Measurements from ENCODE around the gene LINC00632.

The LINC00632 gene

DNA sequence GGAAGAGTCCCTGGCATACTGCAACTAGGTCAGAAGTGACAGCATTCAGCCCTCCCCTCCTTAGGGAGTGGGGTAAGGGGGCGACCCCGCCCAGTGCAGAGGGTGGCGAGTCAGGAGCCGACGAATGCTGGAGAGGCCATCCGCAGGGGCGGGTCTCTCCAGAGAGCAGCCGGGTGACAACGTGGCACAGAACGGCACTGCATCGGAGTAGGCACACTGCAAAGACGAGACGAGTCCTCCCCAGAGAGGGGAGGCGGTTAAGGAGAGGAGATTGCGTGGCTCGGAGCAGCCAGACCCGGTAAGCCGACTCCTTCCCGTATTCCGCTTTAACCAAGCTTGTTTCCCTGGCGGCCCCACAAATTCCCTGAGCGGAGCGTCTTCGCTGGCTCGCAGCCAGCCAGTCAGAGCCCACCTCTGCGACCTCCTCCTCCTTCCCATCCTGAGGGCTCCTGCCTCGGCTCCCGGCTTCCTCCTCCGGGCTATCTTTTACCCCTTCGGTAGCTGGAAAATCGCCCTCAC, 54.9 kb downstream of the LINC00632 start:
- in situ Hi-C loops (cut with MboI; ENCODE audit: low sequenced_read_pairs) = no loop called here

DNA sequence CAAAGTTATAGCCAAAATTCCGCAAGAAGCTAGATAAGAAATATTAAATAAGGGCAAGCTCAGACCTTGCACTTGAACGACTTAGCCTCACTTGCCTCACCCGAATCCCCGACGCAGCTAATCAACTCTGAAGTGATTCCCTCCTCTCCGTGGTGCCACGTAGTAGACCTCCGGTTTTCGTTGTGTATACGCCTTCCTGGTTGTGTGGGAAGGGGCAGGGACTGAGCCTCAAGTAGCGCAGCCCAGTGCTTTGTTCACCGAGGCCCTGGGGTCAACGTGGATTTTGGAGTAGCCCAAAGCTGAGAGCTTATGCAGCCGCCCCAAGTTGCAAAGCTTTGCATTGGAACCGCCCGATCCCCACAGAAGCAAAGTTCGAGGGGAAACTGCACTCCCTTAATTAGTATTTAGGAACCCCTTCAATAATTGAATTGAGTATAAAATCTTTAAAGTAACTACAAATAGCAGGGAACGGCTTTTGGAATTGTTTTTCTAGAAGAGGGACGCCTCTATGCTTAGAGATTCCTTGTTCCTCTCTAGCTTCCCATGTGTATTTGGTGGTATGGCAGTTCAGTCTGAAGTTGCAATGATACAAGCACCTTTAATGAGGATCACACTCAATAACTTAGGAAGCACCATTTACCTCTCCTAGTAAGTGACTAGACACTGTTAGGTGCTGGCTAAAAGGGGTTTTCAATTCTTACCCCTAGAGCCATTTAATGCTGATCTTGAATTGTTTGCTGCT, 55.7 kb downstream of the LINC00632 start:
- in situ Hi-C loops (cut with MboI; ENCODE audit: low sequenced_read_pairs) = no loop called here

DNA sequence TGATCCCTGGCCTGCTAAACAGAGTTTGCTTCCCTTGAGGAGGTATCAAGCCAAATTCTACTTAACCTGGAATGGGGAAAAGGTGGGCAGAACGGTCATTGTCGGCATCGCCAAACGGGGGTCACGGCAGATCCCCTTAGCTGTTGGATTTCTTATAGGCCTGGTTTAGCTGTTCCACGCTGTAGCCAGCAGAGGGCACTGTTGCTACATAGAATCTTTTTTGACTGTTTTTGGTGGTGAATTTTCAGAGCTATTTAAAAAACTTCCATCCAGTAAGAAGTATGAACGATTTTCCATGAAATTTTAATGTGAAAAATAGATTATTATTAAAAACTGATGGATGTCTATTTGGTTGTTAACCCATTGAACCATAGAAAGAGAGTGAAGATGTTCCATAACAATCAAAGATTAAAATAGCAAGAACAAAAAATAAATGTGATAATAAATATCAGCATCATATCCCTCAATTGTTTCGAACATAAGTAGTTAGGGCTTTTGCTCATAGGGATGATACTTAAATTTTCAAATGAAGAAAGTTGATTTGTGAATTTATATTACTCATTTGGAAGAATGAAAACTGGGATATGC, 56.6 kb downstream of the LINC00632 start:
- in situ Hi-C loops (cut with MboI; ENCODE audit: low sequenced_read_pairs) = no loop called here

DNA sequence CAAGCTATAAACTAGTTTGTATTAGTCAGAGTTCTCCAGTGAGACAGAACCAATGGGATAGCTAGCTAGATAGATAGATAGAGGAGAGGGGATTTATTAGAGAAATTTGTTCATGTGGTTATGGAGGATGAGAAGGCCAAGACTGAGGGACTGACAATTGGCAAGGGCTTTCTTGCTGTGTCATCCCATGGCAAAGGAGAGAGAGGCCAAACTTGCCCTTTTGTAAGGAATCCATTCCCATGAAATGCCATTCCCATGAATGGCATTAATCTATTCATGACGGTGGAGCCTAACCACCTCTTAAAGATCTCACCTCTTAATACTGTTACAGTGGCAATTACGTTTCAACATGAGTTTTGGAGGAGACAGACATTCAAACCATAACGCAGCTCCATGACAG, 58.1 kb downstream of the LINC00632 start:
- in situ Hi-C loops (cut with MboI; ENCODE audit: low sequenced_read_pairs) = no loop called here

DNA sequence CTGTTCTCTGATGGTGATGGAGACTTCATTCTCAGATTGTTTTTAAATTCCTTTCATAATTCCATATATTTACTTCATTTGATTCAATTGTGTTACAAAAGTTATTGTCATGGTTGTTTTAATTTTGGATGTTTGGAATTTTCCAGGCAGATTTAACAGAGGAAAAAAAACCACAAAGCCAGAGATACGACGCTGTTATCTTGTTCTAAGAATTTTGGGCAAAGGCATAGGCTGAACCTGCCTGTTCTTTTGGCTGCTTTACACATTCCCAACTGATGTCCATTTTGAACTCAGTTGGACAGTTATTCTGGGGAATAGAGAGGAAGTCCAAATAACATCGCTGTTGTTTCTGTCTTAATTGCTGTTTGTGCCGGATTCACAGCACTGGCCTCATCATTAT, 65.7 kb downstream of the LINC00632 start:
- in situ Hi-C loops (cut with MboI; ENCODE audit: low sequenced_read_pairs) = no loop called here

DNA sequence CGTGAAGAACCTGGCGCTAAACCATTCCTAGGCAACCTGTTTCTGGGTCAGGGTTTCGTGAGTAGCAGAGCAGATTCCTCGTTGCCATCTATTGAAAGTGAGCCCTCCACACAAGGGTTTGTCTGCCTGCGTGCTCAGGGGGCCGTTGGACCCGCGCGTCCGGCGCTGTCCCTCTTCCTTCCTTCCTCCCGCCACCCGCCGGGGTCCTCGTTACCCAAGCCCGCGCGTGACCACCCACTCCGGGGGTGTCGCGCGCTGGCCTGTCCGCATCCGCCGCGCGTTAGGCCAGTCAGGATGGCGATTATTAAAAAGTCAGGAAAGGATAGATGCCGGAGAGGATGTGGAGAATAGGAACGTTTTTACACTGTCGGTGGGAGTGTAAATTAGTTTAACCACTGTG, 66.8 kb downstream of the LINC00632 start:
- in situ Hi-C loops (cut with MboI; ENCODE audit: low sequenced_read_pairs) = no loop called here

DNA sequence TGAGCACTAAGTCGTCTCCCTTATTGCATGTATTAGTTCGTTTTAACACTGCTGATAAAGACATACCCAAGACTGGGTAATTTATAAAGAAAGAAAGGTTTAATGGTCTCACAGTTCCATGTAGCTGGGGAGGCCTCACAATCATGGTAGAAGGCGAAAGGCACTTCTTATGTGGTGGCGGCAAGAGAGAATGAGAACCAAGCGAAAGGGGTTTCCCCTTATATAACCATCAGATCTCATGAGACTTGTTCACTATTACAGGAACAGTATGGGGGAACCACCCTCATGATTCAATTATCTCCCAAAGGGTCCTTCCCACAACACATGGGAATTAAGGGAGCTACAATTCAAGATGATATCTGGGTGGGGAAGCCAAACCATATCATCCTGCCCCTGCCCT, 85.1 kb downstream of the LINC00632 start:
- in situ Hi-C loops (cut with MboI; ENCODE audit: low sequenced_read_pairs) = no loop called here

DNA sequence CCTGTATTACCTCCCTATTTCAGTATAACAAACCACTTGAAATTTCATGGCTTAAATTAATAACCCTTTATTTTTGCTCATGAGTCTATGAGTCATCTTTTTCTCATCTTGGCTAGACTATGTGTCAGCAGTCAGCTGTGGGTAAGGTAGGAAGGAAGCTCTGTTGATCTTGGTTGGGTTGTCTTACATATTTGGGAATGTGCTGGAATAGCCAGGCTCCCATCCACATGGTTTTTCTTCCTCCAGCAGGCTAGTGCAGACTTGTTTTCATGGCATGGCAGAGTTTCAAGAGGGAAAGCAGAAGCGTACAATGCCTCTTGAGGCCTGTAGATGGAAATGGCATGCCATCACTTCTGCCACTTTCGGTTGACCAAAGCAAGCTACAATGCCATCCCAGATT, 89.7 kb downstream of the LINC00632 start:
- in situ Hi-C loops (cut with MboI; ENCODE audit: low sequenced_read_pairs) = no loop called here

DNA sequence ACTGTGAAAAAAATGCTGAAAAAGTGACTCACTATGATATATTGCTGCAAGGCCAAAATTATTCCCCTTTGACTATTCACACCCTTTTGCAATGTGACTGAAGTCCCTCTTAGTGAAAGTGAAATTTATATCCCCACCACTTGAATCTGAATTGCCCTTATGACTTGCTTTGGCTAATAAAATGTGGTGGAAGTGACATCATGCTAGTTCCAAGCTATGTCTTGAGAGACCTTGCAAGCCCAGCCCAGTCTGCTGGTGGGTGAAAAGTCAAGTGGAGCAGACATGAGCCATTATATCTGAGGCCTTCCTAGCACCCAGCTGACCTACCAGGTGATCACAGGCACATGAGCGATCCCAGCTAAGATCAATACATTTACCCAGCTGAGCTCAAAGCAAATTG, 94.7 kb downstream of the LINC00632 start:
- in situ Hi-C loops (cut with MboI; ENCODE audit: low sequenced_read_pairs) = no loop called here

DNA sequence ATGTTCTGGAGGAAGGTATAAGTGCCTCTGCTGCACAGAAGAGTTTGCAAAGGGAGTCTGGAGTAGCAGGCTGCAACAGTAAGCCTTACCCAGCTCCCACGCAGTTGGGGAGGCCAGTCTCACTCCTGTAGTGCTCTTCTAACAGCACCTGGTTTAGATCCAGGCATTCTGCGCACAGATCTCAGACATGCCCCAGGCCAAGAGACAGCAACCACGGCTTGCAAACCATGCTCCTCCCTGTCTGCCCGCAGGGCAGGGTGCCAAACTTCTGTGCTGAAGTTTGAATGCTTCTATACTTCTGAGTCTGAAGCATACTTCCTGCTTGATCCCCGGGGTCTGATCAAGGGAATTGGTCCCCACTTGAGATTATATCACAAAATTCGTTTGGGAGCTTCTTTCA, 106.3 kb downstream of the LINC00632 start:
- in situ Hi-C loops (cut with MboI; ENCODE audit: low sequenced_read_pairs) = no loop called here

DNA sequence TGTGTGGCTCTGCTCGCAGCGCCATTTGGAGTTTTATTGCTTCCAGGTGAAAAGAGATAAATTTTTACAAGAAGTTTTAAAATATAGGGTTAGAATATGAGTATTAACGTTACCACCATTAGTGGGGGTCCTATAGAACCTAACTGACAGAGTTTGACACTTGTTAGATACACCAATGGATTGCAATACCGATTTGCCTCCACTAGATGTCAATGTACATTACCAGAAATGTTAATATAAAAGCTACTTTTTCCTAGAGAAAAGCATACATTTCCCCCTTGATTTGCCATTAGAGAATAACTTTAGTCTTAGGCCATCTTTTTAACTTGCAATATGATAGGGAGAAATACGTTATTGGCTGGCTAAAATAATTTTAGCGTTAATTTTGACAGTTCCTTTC, 108.4 kb downstream of the LINC00632 start:
- in situ Hi-C loops (cut with MboI; ENCODE audit: low sequenced_read_pairs) = no loop called here

DNA sequence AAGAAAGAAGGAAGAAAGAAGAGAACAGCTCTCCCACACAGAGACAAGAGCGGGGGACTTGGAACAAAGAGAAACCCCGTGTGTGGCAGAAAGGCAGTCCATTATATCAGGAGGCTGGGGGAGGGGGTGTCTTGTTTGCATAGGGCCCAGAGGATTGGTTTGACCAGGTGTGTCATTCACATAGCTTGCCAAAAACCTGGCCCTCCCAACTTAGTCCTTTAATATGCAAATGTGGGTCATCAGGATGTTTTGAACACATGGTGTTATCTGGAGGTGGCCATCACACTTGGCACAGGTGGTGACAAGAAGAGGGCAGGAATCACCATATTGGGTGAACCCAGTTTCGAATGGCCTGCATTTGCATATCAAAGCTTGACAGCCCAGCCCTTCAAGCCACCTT, 111.7 kb downstream of the LINC00632 start:
- in situ Hi-C loops (cut with MboI; ENCODE audit: low sequenced_read_pairs) = no loop called here

DNA sequence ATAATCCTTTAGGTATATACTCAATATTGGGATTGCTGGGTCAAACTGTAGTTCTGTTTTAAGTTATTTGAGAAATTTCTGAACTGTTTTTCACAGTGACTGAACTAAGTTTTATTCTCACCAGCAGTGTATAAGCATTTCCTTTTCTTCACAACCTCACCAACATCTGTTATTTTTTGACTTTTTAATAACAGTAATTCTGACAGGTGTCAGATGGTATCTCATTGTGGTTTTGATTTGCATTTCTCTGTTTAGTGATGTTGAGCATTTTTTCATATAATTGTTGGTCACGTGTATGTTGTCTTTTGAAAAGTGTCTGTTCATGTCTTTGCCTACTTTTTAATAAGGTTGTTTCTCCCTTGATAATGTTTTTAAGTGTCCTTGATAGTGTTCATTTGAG, 112.6 kb downstream of the LINC00632 start:
- in situ Hi-C loops (cut with MboI; ENCODE audit: low sequenced_read_pairs) = no loop called here

DNA sequence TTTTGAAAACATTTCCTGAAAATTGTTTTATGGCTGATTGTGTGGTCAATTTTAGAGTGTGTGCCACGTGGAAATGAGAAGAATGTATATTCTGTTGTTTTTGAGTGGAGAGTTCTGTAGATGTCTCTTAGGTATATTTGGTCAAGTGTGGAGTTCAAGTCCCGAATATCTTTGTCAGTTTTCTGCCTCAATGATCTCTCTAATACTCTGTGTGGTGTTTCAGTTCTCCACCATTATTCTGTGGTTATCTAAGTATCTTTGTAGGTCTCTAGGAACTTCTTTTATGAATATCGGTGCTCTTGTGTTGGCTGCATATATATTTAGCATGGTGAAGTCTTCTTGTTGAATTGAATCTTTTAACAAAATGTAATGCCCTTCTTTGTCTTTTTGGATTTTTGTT, 113.3 kb downstream of the LINC00632 start:
- in situ Hi-C loops (cut with MboI; ENCODE audit: low sequenced_read_pairs) = no loop called here

DNA sequence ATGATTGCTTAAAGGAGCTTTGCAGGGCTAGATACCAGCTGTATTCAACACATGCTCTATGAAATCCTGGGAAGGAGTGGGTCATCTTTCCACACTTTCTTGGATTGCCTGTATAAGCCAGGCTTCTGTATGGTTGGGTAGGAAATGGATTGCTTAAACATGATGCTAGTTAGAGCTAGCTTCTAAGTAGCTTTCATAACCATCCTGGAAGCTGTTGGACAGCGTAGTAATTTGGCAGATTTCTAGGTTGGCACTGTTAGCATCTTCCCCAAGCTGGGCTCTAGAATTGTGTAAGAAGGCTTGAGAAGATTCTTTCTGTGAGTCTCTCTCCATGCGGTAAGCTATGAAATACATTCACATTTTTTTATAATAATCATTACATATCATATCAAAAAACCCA, 127.3 kb downstream of the LINC00632 start:
- in situ Hi-C loops (cut with MboI; ENCODE audit: low sequenced_read_pairs) = no loop called here

Measured in HL-60/S4 treated with phorbol 12-myristate 13-acetate at 8.2 ng/mL for 4 days and 3 days (cell line).